HG02642 (cell line): ENCODE data around the gene ATP6V1G1.
A peak's percentile ranks its signal among the peaks of the same experiment; 100 is the strongest.

Experiments used
- ATAC-seq: cut with Tn5 transposase; IDR thresholded peaks from one replicate; pipeline ENCODE4 v1.9.1; 2021; ENCODE audit warnings: mild to moderate bottlenecking; ENCODE audit not compliant: unreplicated experiment, poor library complexity

The ATP6V1G1 gene, protein sequence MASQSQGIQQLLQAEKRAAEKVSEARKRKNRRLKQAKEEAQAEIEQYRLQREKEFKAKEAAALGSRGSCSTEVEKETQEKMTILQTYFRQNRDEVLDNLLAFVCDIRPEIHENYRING

GRCh38 chr9:114587345-114588202, at the start of gene ATP6V1G1:
Gene ATP6V1G1 (plus strand): TSS chr9:114587769. CDS start chr9:114587839, 70 bp downstream.
- peak; percentile 95 for ATAC-seq

DNA sequence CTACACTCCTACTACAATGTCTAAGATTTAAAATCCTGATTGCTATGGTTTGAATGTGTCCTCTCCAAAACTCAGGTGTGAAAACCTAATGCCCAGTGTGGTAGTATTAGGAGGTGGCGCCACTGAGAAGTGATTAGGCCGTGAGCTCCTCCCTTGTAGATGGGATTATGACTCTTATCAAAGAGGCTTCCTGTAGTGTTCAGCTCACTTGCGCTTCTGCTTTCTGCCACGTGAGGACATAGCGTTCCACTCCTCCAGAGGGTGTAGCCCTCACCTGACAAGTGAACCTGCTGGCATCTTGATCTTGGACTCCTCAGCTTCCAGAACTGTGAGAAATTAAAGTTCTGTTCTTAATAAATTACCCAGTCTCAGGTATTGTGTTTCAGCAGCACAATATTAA, 49.3 kb upstream of the ATP6V1G1 start:
- ATAC-seq = no peak

DNA sequence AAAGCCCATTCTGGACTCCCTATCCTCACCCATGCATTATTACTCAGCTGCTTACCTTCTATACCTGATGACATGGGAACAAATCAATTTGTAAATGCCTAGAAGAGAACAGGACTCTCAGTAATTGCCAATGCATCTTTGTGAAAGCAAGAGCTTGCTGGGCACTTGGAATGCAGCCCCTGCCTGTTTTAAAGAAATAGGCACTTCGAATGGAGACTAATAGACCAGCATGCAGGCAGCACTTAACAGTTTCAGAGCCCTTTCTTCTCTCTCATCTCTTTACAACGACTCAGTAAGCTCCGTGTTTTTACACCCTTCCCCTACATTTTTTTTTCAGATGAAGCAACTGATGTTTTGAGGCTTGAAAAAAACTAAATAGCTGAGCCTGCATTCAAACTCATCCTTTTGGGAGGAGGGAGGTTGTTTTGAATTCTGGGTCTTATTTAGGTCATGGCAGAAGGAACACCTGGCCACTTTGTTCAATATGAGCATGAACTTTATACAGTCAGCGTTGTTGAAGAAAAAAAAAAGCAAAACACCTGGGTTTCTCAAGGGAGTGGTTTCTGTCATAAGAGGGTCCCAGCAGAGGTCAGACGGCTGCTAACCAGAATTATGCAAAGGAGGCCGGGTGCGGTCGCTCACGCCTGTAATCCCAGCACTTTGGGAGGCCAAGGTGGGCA, 47.7 kb upstream of the ATP6V1G1 start:
- no peak for ATAC-seq

DNA sequence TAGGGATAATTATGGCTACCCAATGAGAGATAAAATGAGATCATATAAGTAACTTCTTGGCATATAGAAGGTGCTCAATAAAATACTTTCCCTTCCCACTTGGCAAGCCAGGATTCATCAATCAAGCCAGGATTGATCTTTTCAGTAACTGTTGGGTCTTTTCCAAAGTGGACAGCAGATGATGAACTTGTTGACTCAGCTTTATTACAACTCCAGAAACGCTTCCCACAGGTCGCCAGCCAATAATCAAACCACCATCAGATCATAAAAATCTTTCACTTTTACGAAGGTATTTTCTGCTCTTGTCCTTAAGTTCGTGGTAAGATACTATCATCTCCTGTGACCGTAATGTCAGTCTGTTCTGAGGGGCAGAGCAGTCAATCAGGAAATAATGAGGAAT, 42.5 kb upstream of the ATP6V1G1 start:
- no peak for ATAC-seq

GRCh38 chr9:114546851-114547250, 40.7 kb upstream of the ATP6V1G1 start:
- no peak for ATAC-seq

GRCh38 chr9:114549697-114550330, 37.8 kb upstream of the ATP6V1G1 start:
- no peak for ATAC-seq

DNA sequence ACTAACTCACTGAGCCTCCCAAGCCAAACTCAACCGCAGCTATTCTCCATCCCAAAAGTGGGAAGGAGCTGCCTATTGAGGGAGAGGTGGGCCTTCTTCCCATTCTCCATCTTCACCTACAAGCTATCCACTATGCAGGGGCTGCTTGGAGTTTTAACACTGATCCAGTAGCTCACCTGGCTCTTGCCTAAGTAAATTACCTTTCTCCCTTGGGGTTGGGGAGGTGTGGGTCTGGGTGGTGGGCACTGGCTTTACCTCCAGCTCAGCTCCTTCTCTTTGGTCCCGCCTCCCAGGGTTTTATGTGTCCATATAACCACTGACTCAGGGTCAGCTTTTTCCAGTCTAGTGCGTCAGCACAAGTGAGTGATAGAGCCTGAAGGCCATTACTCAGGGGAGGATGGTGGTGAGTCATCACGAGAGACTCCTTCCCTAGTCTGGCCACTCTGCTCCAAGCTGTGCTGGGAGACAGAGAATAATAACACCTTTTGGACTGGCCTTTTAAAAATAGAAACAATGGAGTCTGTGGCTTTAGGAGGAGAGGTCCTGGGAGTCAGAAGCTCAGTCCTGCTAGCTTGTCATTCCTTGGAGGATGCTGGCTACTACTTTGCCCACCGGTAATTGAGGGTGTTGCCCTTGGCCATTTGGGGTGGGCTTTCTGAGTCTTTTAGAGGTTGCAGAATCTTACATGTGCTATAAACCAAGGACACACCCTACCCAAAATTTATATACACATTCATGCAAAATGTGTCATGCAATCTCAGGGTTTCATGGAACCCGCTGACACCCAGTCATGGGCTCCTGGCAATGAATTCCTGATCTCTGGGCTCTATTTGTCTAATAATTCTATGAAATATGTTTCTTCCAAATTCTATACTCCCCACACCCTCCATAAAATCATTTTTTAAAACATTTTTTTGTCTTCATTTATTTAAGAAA, 35.6 kb upstream of the ATP6V1G1 start:
- ATAC-seq = no peak

- no peak for ATAC-seq
Measured at GRCh38 chr9:114552706-114553105, 34.9 kb upstream of the ATP6V1G1 start.

GRCh38 chr9:114553202-114553601, 34.4 kb upstream of the ATP6V1G1 start:
- no peak for ATAC-seq

- no peak for ATAC-seq
Measured at GRCh38 chr9:114555696-114556095, 31.9 kb upstream of the ATP6V1G1 start.

DNA sequence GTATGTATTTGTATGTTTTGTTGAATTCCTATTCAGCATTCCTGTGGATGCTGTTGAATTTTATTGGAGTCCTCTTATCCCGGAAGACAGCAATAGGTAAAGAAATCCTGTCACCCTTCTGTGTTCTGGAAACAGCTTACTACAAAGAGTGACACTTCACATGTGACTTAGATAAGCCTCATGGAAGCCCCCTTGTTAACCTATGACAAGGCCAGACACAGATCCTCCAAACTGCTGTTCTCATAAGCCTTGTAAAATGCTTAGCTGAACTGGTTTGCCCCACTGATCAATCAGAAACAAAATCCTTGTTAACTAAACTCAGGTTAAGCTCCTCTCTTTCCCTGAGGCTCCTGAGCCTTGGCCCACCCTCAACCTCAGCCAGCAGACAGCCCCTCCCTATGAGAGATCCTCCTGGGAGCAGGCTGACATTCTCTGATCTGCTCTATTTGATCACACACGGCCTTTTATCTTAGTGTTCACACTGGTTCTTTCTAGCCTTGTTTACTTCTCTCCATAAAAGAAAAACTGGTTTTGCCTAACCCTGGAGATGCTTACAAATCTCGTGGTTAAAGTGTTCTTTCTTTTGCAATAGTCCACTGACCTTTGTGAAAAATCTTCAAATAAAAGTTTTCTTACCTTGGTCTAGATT, 29.4 kb upstream of the ATP6V1G1 start:
- no peak for ATAC-seq

- ATAC-seq = no peak
Measured at GRCh38 chr9:114559830-114560513, 27.6 kb upstream of the ATP6V1G1 start.

DNA sequence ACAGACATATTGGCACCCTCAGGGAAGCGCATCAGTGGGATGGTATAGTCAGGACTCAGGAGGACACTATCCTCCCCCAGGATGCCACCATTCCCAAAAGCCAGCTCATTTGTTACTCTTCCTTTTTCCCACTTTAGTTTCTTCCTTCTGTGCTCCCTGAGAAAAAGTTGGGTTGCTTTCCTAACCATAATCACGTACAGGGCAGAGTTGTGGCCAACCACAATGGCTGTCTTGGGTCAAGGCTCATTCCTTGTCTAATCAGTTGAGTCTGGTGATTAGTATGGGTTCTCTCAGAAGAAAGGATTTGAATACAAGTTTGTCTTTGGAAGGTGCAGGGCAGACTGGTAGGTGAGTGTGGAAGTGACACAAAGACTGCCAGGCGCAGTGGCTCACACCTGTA, 26.6 kb upstream of the ATP6V1G1 start:
- ATAC-seq = no peak

- no peak for ATAC-seq
Measured at GRCh38 chr9:114561771-114562170, 25.8 kb upstream of the ATP6V1G1 start.

GRCh38 chr9:114565204-114565603, 22.4 kb upstream of the ATP6V1G1 start:
- no peak for ATAC-seq

DNA sequence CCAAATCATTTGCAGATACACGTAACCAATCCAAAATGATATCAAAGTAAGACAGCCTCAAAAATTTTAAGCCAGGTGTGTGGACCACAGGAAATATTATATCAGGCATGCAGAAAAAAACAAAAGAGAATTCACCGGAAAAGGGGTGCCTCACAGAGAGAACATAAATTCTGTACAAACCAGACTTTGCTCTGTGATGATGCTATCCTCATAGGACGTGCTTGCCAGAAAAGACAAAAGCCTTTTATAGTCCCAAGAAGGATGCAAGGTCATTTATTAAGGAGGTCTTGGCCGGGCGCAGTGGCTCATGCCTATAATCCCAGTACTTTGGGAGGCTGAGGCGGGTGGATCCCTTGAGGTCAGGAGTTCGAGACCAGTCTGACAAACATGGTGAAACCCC, 16.8 kb upstream of the ATP6V1G1 start:
- no peak for ATAC-seq

GRCh38 chr9:114571391-114571790, 16.2 kb upstream of the ATP6V1G1 start:
- no peak for ATAC-seq

DNA sequence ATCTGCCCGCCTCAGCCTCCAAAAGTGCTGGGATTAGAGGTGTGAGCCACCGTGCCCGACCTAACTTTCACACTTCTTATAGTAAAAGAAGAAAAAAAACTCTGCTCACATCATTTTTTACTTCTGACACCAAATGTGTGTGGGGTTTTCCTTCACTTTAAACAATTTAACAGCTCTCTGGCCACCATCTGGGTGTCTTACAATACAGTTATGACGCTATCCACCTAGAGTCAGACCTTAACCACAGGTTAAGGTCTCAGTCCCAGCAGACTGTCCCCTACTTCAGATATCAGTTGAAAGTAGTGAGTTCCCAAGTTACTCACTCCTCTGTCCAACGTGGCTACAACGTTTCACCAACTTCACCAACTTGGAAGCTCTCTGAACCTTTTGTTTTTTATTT, 15.4 kb upstream of the ATP6V1G1 start:
- no peak for ATAC-seq

DNA sequence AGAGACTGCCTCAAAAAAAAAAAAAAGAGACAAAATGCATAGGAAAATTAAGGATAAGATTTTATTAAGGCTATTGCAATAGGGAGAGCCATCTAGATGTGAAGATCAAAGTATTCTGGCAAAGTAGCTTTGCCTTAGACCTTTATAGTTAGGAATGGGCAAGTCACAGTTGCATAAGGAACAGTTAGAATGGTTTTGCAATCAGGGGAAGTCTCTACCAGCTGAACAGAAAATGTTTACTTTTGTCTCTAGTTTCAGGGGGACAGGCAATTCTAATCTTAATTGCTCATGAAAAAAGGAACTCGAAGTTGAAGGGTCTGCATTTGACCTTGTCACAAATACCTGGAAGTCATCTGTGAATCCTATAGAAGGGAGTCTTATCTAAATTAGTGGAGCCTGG, 13.1 kb upstream of the ATP6V1G1 start:
- ATAC-seq = no peak
